Measurements from ENCODE around the gene TSPYL4.

The TSPYL4 gene

GRCh38 chr6:116221911-116222310, 32.0 kb downstream of the TSPYL4 start:
- Mint-ChIP-seq H3K9me3 (no peaks in the 10 kb centered on the region), H3K36me3 (ENCODE audit: low read depth) (no peaks in the 10 kb centered on the region), H3K27ac (no peak overlapping the region), H3K4me1 (ENCODE audit: low read depth) (no peaks in the 10 kb centered on the region), H3K27me3 (ENCODE audit: low read depth) (no peaks in the 10 kb centered on the region), H3K4me3 (no peak overlapping the region)

- Mint-ChIP-seq H3K36me3 (ENCODE audit: low read depth) (no peaks in the 10 kb centered on the region), H3K4me1 (ENCODE audit: low read depth) (no peaks in the 10 kb centered on the region), H3K4me3 (no peak overlapping the region), H3K9me3 (no peaks in the 10 kb centered on the region), H3K27me3 (ENCODE audit: low read depth) (no peaks in the 10 kb centered on the region), H3K27ac (no peak overlapping the region)
Observed at GRCh38 chr6:116221067-116221466, 32.8 kb downstream of the TSPYL4 start.

GRCh38 chr6:116218866-116219265, 35.0 kb downstream of the TSPYL4 start:
- Mint-ChIP-seq H3K4me1 (ENCODE audit: low read depth) (no peaks in the 10 kb centered on the region), H3K36me3 (ENCODE audit: low read depth) (no peaks in the 10 kb centered on the region), H3K27me3 (ENCODE audit: low read depth) (no peaks in the 10 kb centered on the region), H3K4me3 (no peak overlapping the region), H3K27ac (no peak overlapping the region), H3K9me3 (no peaks in the 10 kb centered on the region)

GRCh38 chr6:116218172-116218633, 35.7 kb downstream of the TSPYL4 start:
- Mint-ChIP-seq H3K4me1 (ENCODE audit: low read depth) (no peaks in the 10 kb centered on the region), H3K9me3 (no peaks in the 10 kb centered on the region), H3K27me3 (ENCODE audit: low read depth) (no peaks in the 10 kb centered on the region), H3K27ac (no peak overlapping the region), H3K36me3 (ENCODE audit: low read depth) (no peaks in the 10 kb centered on the region), H3K4me3 (no peak overlapping the region)

GRCh38 chr6:116217069-116217468, 36.8 kb downstream of the TSPYL4 start:
- Mint-ChIP-seq H3K27me3 (ENCODE audit: low read depth) (no peaks in the 10 kb centered on the region), H3K36me3 (ENCODE audit: low read depth) (no peaks in the 10 kb centered on the region), H3K4me3 (no peak overlapping the region), H3K4me1 (ENCODE audit: low read depth) (no peaks in the 10 kb centered on the region), H3K27ac (no peak overlapping the region), H3K9me3 (no peaks in the 10 kb centered on the region)

- no peaks in the 10 kb centered on the region for H3K9me3 Mint-ChIP-seq
- H3K27me3 Mint-ChIP-seq (ENCODE audit: low read depth): no peaks in the 10 kb centered on the region
- no peak overlapping the region for H3K27ac Mint-ChIP-seq
- no peaks in the 10 kb centered on the region for H3K4me1 Mint-ChIP-seq (ENCODE audit: low read depth)
- H3K36me3 Mint-ChIP-seq (ENCODE audit: low read depth): no peaks in the 10 kb centered on the region
- no peak overlapping the region for H3K4me3 Mint-ChIP-seq
Observed at GRCh38 chr6:116215414-116215813, 38.5 kb downstream of the TSPYL4 start.

GRCh38 chr6:116214681-116215080, 39.2 kb downstream of the TSPYL4 start:
- Mint-ChIP-seq H3K27ac (no peak overlapping the region), H3K36me3 (ENCODE audit: low read depth) (no peaks in the 10 kb centered on the region), H3K9me3 (no peaks in the 10 kb centered on the region), H3K27me3 (ENCODE audit: low read depth) (no peaks in the 10 kb centered on the region), H3K4me3 (no peak overlapping the region), H3K4me1 (ENCODE audit: low read depth) (no peaks in the 10 kb centered on the region)

- no peaks in the 10 kb centered on the region for H3K9me3 Mint-ChIP-seq
- no peaks in the 10 kb centered on the region for H3K36me3 Mint-ChIP-seq (ENCODE audit: low read depth)
- no peak overlapping the region for H3K4me3 Mint-ChIP-seq
- H3K4me1 Mint-ChIP-seq (ENCODE audit: low read depth): no peaks in the 10 kb centered on the region
- no peaks in the 10 kb centered on the region for H3K27me3 Mint-ChIP-seq (ENCODE audit: low read depth)
- H3K27ac Mint-ChIP-seq: no peak overlapping the region
Observed at GRCh38 chr6:116210750-116211425, 43.0 kb downstream of the TSPYL4 start.

GRCh38 chr6:116210316-116210715, 43.6 kb downstream of the TSPYL4 start:
- no peaks in the 10 kb centered on the region for H3K4me1 Mint-ChIP-seq (ENCODE audit: low read depth)
- H3K9me3 Mint-ChIP-seq: no peaks in the 10 kb centered on the region

GRCh38 chr6:116208056-116208785, 45.7 kb downstream of the TSPYL4 start:
- Mint-ChIP-seq H3K27me3 (ENCODE audit: low read depth) (no peaks in the 10 kb centered on the region), H3K9me3 (no peaks in the 10 kb centered on the region), H3K4me3 (no peak overlapping the region), H3K4me1 (ENCODE audit: low read depth) (peaks cover 2% of the 10 kb centered on the region), H3K27ac (no peak overlapping the region), H3K36me3 (ENCODE audit: low read depth) (no peaks in the 10 kb centered on the region)

More at GRCh38 chr6:116210316-116210715, 43.6 kb downstream of the TSPYL4 start:
- no peak overlapping the region for H3K27ac Mint-ChIP-seq
- H3K4me3 Mint-ChIP-seq: no peak overlapping the region
- no peaks in the 10 kb centered on the region for H3K36me3 Mint-ChIP-seq (ENCODE audit: low read depth)
- H3K27me3 Mint-ChIP-seq (ENCODE audit: low read depth): no peaks in the 10 kb centered on the region

- H3K27me3 Mint-ChIP-seq (ENCODE audit: low read depth): no peaks in the 10 kb centered on the region
- H3K4me3 Mint-ChIP-seq: no peak overlapping the region
- H3K36me3 Mint-ChIP-seq (ENCODE audit: low read depth): no peaks in the 10 kb centered on the region
- H3K4me1 Mint-ChIP-seq (ENCODE audit: low read depth): peaks cover 2% of the 10 kb centered on the region
- no peaks in the 10 kb centered on the region for H3K9me3 Mint-ChIP-seq
- H3K27ac Mint-ChIP-seq: no peak overlapping the region
Observed at GRCh38 chr6:116206231-116206903, 47.5 kb downstream of the TSPYL4 start.

- Mint-ChIP-seq H3K4me3 (no peak overlapping the region), H3K27ac (no peak overlapping the region), H3K36me3 (ENCODE audit: low read depth) (no peaks in the 10 kb centered on the region), H3K27me3 (ENCODE audit: low read depth) (no peaks in the 10 kb centered on the region), H3K9me3 (no peaks in the 10 kb centered on the region), H3K4me1 (ENCODE audit: low read depth) (peaks cover 2% of the 10 kb centered on the region)
Observed at GRCh38 chr6:116205281-116205680, 48.6 kb downstream of the TSPYL4 start.

GRCh38 chr6:116201538-116201937, 52.3 kb downstream of the TSPYL4 start:
- Mint-ChIP-seq H3K9me3 (no peaks in the 10 kb centered on the region), H3K36me3 (ENCODE audit: low read depth) (no peaks in the 10 kb centered on the region), H3K27ac (no peak overlapping the region), H3K27me3 (ENCODE audit: low read depth) (no peaks in the 10 kb centered on the region), H3K4me1 (ENCODE audit: low read depth) (peaks cover 2% of the 10 kb centered on the region), H3K4me3 (no peak overlapping the region)

- Mint-ChIP-seq H3K4me3 (no peak overlapping the region), H3K36me3 (ENCODE audit: low read depth) (no peaks in the 10 kb centered on the region), H3K27me3 (ENCODE audit: low read depth) (no peaks in the 10 kb centered on the region), H3K4me1 (ENCODE audit: low read depth) (peaks cover 2% of the 10 kb centered on the region), H3K27ac (no peak overlapping the region), H3K9me3 (no peaks in the 10 kb centered on the region)
Observed at GRCh38 chr6:116200619-116201249, 53.1 kb downstream of the TSPYL4 start.

Measured in T-helper 1 cell treated with Interleukin-12 subunit alpha and Interleukin-12 subunit beta and Interleukin-4 antibody, amounts not matched to agents 30 μg/mL and 1 μg/mL, for 36 hours (primary cell).